Gastrocnemius medialis (tissue), 4 donors: ENCODE data around the gene SV2B.

ENCODE experiments used
- CTCF ChIP-seq, 5 experiments: fragments of 450-650 bp in 3 of 5; fragments of 200-600 bp in 2 of 5; sonication (generic) in 2 of 5; IDR thresholded peaks in 4 of 5; conservative IDR thresholded peaks in 1 of 5; 1 replicate in 4 of 5; 2 replicates in 1 of 5; pipeline ENCODE4 v1.5.1; 2016 to 2019; ENCODE audit warnings: antibody characterized with exemption in 5 of 5, mild to moderate bottlenecking in 3 of 5, moderate library complexity in 3 of 5
- POLR2A ChIP-seq, 2 donors: fragments of 450-650 bp; IDR thresholded peaks; one replicate each; pipeline ENCODE4 v1.6.1; 2017; ENCODE audit warnings: antibody characterized with exemption in 2 of 2, mild to moderate bottlenecking in 2 of 2, moderate library complexity in 2 of 2

- TF ChIP-seq CTCF (IDR thresholded peaks at IDR 0.05 in 4 of 5, conservative IDR thresholded peaks at IDR 0.05 in 1 of 5), result no peak
- TF ChIP-seq POLR2A (IDR thresholded peaks at IDR 0.05), result no peak
These were observed 194.3 kb downstream of the SV2B start for GRCh38 chr15:91294344-91294743.
